Suprapubic skin (tissue), 4 donors: ENCODE data around the gene GMDS. TPM values are rescaled to one million over a fixed set of nuclear protein-coding genes. Genes with fewer than 3 reads are reported as not detected.
A peak's percentile ranks its signal among the peaks of the same experiment; 100 is the strongest.

ENCODE experiments used
- DNase-seq, 2 donors: peaks; one replicate each; pipeline ENCODE4 v3.0.0-alpha.2; 2019; ENCODE audit warnings: low spot score in 2 of 2
- H3K27ac ChIP-seq: fragments of 200-600 bp; sonication (generic); one replicate; pipeline ENCODE4 v1.5.1; 2019
- H3K27me3 ChIP-seq: fragments of 200-600 bp; sonication (generic); one replicate; pipeline ENCODE4 v1.5.1; 2019
- H3K36me3 ChIP-seq: fragments of 200-600 bp; sonication (generic); one replicate; pipeline ENCODE4 v1.5.1; 2019
- H3K4me1 ChIP-seq: fragments of 200-600 bp; sonication (generic); one replicate; pipeline ENCODE4 v1.5.1; 2019
- H3K4me3 ChIP-seq: fragments of 200-600 bp; sonication (generic); one replicate; pipeline ENCODE4 v1.5.1; 2019; ENCODE audit warnings: mild to moderate bottlenecking
- H3K9me3 ChIP-seq: fragments of 200-600 bp; sonication (generic); one replicate; pipeline ENCODE4 v1.5.1; 2019
- EP300 ChIP-seq: sonication (generic); formaldehyde crosslinking; IDR thresholded peaks from one replicate; pipeline ENCODE4 v1.6.1; 2017; ENCODE audit warnings: antibody characterized with exemption
- POLR2A ChIP-seq, 2 donors: fragments of 450-650 bp; IDR thresholded peaks; one replicate each; pipeline ENCODE4 v1.6.1; 2017; ENCODE audit warnings: antibody characterized with exemption in 2 of 2, mild to moderate bottlenecking in 2 of 2, moderate library complexity in 2 of 2
- POLR2AphosphoS5 ChIP-seq, 3 donors: sonication (generic); formaldehyde crosslinking; IDR thresholded peaks; one replicate each; pipeline ENCODE4 v1.6.1; 2017; ENCODE audit warnings: antibody characterized with exemption in 3 of 3
- WGBS: methylation state at CpG from one replicate; pipeline ENCODE4 v1.1.5; 2018; 5-methylcytosine and 5-hydroxymethylcytosine counted together
- total RNA-seq, 4 donors: library from RNA; depleted of rRNA; stranded (reverse); fragments of >200 nt; gene quantifications; one replicate each; pipeline ENCODE4 v1.1.0, GENCODE V29; 2016
- TF ChIP-seq, protein P1 (sequence below), 2 donors: fragments of 200-600 bp in 1 of 2; fragments of 450-650 bp in 1 of 2; sonication (generic) in 1 of 2; IDR thresholded peaks; one replicate each; pipeline ENCODE4 v1.5.1; 2016 to 2019; ENCODE audit warnings: antibody characterized with exemption in 2 of 2, mild to moderate bottlenecking in 1 of 2, moderate library complexity in 1 of 2

The GMDS gene
- total RNA-seq, 4 donors from 2014 or later, result 11.7 to 19.3 (median 13.2) TPM

- Histone ChIP-seq H3K4me3 (no peak overlapping the region), H3K9me3 (no peaks in the 10 kb centered on the region), H3K27me3 (peaks cover 22% of the 10 kb centered on the region), H3K4me1 (no peaks in the 10 kb centered on the region), H3K36me3 (no peaks in the 10 kb centered on the region), H3K27ac (peak overlapping the region; percentile 20)
- 63% methylated on average over 5 of the region's 5 CpGs for WGBS
- TF ChIP-seq POLR2AphosphoS5 (IDR thresholded peaks at IDR 0.05) (no peak), POLR2A (IDR thresholded peaks at IDR 0.05) (no peak), EP300 (no peak)
- TF ChIP-seq, protein P1, sequence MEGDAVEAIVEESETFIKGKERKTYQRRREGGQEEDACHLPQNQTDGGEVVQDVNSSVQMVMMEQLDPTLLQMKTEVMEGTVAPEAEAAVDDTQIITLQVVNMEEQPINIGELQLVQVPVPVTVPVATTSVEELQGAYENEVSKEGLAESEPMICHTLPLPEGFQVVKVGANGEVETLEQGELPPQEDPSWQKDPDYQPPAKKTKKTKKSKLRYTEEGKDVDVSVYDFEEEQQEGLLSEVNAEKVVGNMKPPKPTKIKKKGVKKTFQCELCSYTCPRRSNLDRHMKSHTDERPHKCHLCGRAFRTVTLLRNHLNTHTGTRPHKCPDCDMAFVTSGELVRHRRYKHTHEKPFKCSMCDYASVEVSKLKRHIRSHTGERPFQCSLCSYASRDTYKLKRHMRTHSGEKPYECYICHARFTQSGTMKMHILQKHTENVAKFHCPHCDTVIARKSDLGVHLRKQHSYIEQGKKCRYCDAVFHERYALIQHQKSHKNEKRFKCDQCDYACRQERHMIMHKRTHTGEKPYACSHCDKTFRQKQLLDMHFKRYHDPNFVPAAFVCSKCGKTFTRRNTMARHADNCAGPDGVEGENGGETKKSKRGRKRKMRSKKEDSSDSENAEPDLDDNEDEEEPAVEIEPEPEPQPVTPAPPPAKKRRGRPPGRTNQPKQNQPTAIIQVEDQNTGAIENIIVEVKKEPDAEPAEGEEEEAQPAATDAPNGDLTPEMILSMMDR (IDR thresholded peaks at IDR 0.05), result no peak
- DNase-seq, result peak in 1 of 2 donors; percentile 23
These were observed 658.4 kb downstream of the GMDS start for GRCh38 chr6:1586861-1587450.

DNA sequence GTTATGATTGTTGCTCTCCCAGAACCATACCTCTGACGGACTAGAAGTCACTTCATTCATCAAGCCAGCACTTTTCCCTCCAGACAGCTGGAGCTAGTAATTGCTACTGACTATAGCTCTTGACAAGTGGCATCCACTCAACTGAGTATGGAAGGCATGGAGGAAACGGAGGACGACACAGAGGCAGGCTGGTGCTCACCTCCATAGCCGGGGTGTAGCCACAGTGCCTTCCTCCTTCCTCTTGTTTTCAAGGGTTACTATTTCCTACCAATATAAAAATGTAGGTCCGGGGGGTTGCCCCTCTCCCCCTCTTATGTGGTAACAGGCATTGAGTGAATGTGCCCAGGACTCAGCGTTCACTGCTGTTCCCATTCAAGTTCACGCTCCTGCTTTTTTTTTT lies 659.1 kb downstream of the GMDS start:
- TF ChIP-seq POLR2AphosphoS5 (IDR thresholded peaks at IDR 0.05) (no peak), POLR2A (IDR thresholded peaks at IDR 0.05) (no peak), EP300 (no peak)
- TF ChIP-seq, protein P1 (IDR thresholded peaks at IDR 0.05), result no peak
- Histone ChIP-seq H3K27me3 (peaks cover 22% of the 10 kb centered on the region), H3K9me3 (no peaks in the 10 kb centered on the region), H3K4me1 (no peaks in the 10 kb centered on the region), H3K27ac (no peak overlapping the region), H3K4me3 (no peak overlapping the region), H3K36me3 (no peaks in the 10 kb centered on the region)
- DNase-seq, result peak in 1 of 2 donors; percentile 44
- WGBS, result 92% methylated on average over 7 of the region's 7 CpGs

DNA sequence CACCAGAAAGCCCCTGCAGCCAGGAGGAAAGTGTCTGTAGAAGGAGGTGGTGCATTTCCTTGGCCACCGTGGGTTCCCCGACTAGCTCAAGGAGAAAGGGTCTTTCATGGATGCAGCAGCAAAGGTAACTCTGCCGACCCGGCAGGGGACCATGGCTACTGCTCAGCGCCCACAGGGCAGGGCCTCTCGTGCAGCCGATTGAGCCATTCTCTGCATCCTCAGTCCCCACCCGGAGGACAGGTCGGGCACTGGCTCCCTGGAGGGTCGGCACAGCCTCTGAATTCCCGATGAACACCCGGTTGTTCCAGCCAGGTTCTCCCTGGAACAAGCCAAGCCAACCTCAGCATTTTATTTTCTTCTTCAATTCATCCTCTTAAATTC lies 659.7 kb downstream of the GMDS start:
- DNase-seq, result no peak
- Histone ChIP-seq H3K9me3 (no peaks in the 10 kb centered on the region), H3K36me3 (no peaks in the 10 kb centered on the region), H3K4me1 (no peaks in the 10 kb centered on the region), H3K4me3 (no peak overlapping the region), H3K27me3 (peaks cover 21% of the 10 kb centered on the region), H3K27ac (no peak overlapping the region)
- no peak for TF ChIP-seq POLR2A (IDR thresholded peaks at IDR 0.05)
- no peak for TF ChIP-seq POLR2AphosphoS5 (IDR thresholded peaks at IDR 0.05)
- no peak for TF ChIP-seq EP300
- TF ChIP-seq, protein P1 (IDR thresholded peaks at IDR 0.05), result no peak
- 78% methylated on average over 12 of the region's 12 CpGs for WGBS

GRCh38 chr6:1584996-1585668 lies 660.3 kb downstream of the GMDS start:
- H3K4me3 ChIP-seq, result no peak overlapping the region
- no peak for DNase-seq
- H3K27ac ChIP-seq, result no peak overlapping the region
- WGBS, result 61% methylated on average over 14 of the region's 14 CpGs
- no peak for TF ChIP-seq EP300
- no peak for TF ChIP-seq POLR2AphosphoS5 (IDR thresholded peaks at IDR 0.05)
- H3K9me3 ChIP-seq, result no peaks in the 10 kb centered on the region
- no peaks in the 10 kb centered on the region for H3K36me3 ChIP-seq
- no peaks in the 10 kb centered on the region for H3K4me1 ChIP-seq
- H3K27me3 ChIP-seq, result peaks cover 21% of the 10 kb centered on the region

- H3K36me3 ChIP-seq, result no peaks in the 10 kb centered on the region
- peaks cover 11% of the 10 kb centered on the region for H3K27me3 ChIP-seq
- TF ChIP-seq, protein P1 (IDR thresholded peaks at IDR 0.05), result no peak
- TF ChIP-seq POLR2AphosphoS5 (IDR thresholded peaks at IDR 0.05), result no peak
- no peak for TF ChIP-seq POLR2A (IDR thresholded peaks at IDR 0.05)
- no peak for TF ChIP-seq EP300
- no peak overlapping the region for H3K4me3 ChIP-seq
- H3K27ac ChIP-seq, result no peak overlapping the region
- H3K9me3 ChIP-seq, result no peaks in the 10 kb centered on the region
- no peaks in the 10 kb centered on the region for H3K4me1 ChIP-seq
- no peak for DNase-seq
- 90% methylated on average over 5 of the region's 5 CpGs for WGBS
These were observed 661.3 kb downstream of the GMDS start for GRCh38 chr6:1584146-1584545.
